PFSK-1 (cell line): ENCODE measurements around the gene FICD.

Experiments
- FOXP2 ChIP-seq: optimal IDR thresholded peaks from 2 replicates; pipeline ENCODE3; 2011; ENCODE audit warnings: borderline replicate concordance, control low read depth, inconsistent platforms; ENCODE audit not compliant: insufficient read depth; ENCODE audit errors: extremely low read length, extremely low read depth
- POLR2AphosphoS5 ChIP-seq: IDR thresholded peaks from 2 replicates; pipeline ENCODE4 v1.6.1; 2012; ENCODE audit warnings: low read depth, mild to moderate bottlenecking, control low read depth, low read length, moderate library complexity
- REST ChIP-seq, 2 experiments: IDR thresholded peaks; 2 replicates each; pipeline versions ENCODE4 v1.6.1 to v1.8.0; 2011 to 2012; ENCODE audit warnings: low read depth in 2 of 2, low read length in 2 of 2, control low read depth in 1 of 2, inconsistent platforms in 1 of 2, mild to moderate bottlenecking in 1 of 2, moderate library complexity in 1 of 2; ENCODE audit not compliant: insufficient read depth in 1 of 2
- SIN3A ChIP-seq: IDR thresholded peaks from 2 replicates; pipeline ENCODE4 v1.6.1; 2012; ENCODE audit warnings: mild to moderate bottlenecking, low read length, moderate library complexity, borderline replicate concordance; ENCODE audit not compliant: insufficient read depth
- TAF1 ChIP-seq: IDR thresholded peaks from 2 replicates; pipeline ENCODE4 v1.6.1; 2012; ENCODE audit warnings: low read length, control low read depth, borderline replicate concordance; ENCODE audit not compliant: insufficient read depth

FICD gene

DNA sequence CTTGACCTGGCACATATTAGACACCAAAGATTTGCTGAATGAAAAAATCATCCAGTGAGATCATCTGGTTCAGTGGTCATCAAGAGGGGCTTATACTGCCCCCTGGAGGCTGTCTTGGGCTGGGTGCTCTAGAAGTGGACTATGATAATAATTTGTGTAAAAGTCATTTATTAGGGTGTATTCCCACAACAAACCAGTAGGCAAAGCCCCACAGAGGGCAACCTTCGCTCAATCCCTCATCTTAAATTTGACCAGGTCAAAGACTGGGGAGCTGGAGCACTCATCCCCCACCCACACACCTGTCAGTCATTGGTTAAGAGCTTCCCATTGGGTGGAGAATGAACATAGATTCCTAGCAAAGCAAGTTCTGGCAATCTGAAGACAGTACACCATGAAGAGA is 20.0 kb upstream of the FICD start:
- TF ChIP-seq TAF1, result no peak
- no peak for TF ChIP-seq REST (IDR thresholded peaks at IDR 0.05; ENCODE audit: insufficient read depth in 1 of 2, low read depth in 2 of 2, low read length in 2 of 2)
- no peak for TF ChIP-seq SIN3A
- TF ChIP-seq POLR2AphosphoS5, result no peak
- TF ChIP-seq FOXP2, result no peak

GRCh38 chr12:108495823-108496579 is 19.1 kb upstream of the FICD start:
- TF ChIP-seq TAF1, result no peak
- TF ChIP-seq REST (IDR thresholded peaks at IDR 0.05; ENCODE audit: insufficient read depth in 1 of 2, low read depth in 2 of 2, low read length in 2 of 2), result no peak
- no peak for TF ChIP-seq SIN3A
- no peak for TF ChIP-seq POLR2AphosphoS5
- TF ChIP-seq FOXP2, result no peak

GRCh38 chr12:108498136-108498535 is 16.9 kb upstream of the FICD start:
- TF ChIP-seq TAF1, result no peak

- TF ChIP-seq REST (IDR thresholded peaks at IDR 0.05; ENCODE audit: insufficient read depth in 1 of 2, low read depth in 2 of 2, low read length in 2 of 2) (no peak), POLR2AphosphoS5 (no peak), FOXP2 (no peak), TAF1 (no peak), SIN3A (no peak)
Observed at GRCh38 chr12:108502922-108503321, 12.2 kb upstream of the FICD start.

DNA sequence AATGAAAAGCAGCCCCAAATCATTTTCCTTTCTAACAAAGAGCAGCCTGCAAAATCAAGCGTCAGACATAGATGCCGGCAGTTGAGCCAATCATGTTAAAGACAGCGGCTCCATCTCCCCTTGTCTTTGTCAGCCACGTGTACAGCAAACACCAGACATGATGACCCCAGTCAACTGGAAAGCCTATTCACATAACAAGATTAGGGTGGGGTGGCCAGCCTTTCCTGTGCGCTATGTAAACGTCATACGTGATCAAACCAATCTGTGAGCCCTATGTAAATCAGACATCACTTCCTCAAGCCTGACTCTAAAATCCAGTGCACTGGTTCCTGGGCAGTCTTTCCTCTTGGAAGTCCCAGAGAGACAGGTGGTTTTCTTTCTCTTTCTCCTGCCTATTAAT is 9.9 kb upstream of the FICD start:
- no peak for TF ChIP-seq TAF1
- TF ChIP-seq REST (IDR thresholded peaks at IDR 0.05; ENCODE audit: insufficient read depth in 1 of 2, low read depth in 2 of 2, low read length in 2 of 2), result no peak
- no peak for TF ChIP-seq FOXP2
- no peak for TF ChIP-seq SIN3A
- no peak for TF ChIP-seq POLR2AphosphoS5
